Endothelial cell of hepatic sinusoid (primary cell): Measurements from ENCODE around the gene SELENOM.
"Not testable (repeated sequence)": the region's sequence is repeated elsewhere in the genome, so short reads cannot be mapped to it uniquely, and the experiment has no call there.

Experiments
- in situ Hi-C: cut with HindIII; loops from 2 replicates; pipeline ENCODE4 v1.10.0; 2017; ENCODE audit warnings: low sequenced_read_pairs

The SELENOM gene

GRCh38 chr22:31134688-31135087 lies 27.3 kb upstream of the SELENOM start:
- in situ Hi-C loops: no loop called here

GRCh38 chr22:31133911-31134310 lies 26.5 kb upstream of the SELENOM start:
- in situ Hi-C loops: no loop called here

DNA sequence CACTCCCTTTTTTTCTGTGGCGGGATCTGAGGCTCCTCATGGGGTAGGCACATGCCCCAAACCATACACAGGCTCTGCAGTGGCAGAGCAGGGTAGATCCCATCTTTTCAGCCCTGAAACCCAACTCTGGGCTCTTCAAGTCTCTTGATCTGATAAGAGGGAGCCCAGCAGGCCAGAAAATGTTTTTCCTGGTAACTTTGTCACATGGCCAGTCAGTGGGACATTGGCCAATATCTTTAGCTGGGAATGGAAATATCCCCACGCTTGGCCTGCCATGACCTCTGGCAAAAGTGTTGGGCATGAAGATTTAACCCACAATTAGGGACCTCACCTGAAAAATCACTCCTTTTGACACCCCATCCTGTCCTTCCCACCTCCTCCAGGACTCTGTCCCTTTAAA lies 23.5 kb upstream of the SELENOM start:
- in situ Hi-C loops: no loop called here

DNA sequence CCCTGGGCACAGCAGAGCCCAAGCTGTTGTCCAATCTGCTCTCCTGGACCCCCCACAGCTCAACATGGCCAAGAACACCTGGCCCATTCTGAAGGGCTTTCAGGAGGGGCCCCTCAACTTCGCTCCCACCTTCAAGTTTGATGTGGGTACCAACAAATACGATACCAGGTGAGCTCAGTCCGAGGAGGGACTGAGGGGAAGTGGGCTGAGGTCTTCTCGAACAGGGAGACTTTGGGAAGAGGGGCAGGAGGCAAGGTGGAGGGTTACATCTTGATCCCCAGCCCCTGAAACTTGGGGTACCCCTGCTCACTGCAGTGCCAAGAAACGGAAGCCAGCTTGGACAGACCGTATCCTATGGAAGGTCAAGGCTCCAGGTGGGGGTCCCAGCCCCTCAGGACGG lies 20.8 kb upstream of the SELENOM start:
- in situ Hi-C loops: no loop called here

GRCh38 chr22:31127181-31127772 lies 19.9 kb upstream of the SELENOM start:
- in situ Hi-C loops: no loop called here

DNA sequence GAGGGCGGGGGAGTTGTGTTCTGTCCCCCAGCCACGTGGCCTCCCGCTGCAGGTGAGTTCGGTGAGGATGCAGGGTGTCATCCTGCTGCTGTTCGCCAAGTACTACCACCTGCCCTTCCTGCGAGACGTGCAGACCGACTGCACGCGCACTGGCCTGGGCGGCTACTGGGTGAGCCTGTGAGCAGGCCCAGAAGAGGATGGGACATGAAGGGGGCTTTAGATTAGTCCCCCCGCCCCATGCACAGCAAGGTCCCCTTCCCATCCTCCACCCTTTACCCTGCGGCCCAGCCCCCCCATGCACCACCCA lies 19.5 kb upstream of the SELENOM start:
- in situ Hi-C loops: no loop called here

DNA sequence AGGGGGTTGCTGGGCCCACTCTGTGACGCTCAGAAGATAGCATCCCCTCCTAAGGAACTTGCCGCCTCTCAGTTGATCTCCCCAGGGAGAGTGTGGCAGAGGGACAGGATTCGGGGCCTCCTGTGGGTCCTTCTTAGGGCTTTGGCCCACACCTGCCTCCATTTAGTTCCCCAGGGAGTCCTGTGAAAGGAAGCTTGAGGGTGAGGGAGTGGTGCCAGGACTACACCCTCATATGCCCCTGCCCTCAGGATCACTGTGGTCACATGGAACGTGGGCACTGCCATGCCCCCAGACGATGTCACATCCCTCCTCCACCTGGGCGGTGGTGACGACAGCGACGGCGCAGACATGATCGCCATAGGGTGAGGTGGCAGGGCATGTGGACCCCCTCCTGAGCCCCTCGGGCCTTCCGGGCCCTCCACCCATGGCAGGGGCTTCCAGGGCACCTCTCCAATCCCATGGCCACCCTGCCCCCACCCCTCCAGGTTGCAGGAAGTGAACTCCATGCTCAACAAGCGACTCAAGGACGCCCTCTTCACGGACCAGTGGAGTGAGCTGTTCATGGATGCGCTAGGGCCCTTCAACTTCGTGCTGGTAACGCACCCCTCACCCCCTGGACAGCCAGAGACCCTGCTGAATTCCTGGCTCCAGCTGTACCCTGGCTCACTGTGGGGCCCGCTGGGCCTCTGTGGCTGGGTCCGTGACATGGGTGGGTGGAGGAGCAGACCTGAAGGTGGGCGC lies 18.9 kb upstream of the SELENOM start:
- in situ Hi-C loops: no loop called here

DNA sequence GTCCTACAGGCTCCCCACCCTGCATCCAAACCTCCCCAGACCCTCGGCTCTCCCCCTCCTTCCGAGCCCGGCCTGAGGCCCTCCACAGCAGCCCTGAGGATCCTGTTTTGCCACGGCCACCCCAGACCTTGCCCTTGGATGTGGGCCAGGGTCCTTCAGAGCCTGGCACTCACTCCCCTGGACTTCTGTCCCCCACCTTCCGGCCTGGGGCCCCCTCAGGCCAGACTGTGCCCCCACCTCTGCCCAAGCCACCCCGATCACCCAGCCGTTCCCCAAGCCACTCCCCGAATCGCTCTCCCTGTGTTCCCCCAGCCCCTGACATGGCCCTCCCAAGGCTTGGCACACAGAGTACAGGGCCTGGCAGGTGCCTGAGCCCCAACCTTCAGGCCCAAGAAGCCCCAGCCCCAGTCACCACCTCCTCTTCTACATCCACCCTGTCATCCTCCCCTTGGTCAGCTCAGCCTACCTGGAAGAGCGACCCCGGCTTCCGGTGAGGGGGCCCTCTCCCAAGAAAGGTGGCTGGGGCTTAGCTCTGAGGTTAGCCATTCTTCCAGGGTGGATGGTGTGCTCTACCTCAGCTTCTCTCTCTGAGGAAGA lies 18.3 kb upstream of the SELENOM start:
- in situ Hi-C loops: no loop called here

- in situ Hi-C loops: no loop called here
Measured at GRCh38 chr22:31124811-31125465, 17.6 kb upstream of the SELENOM start.

- in situ Hi-C loops: no loop called here
Measured at GRCh38 chr22:31124290-31124689, 16.9 kb upstream of the SELENOM start.

DNA sequence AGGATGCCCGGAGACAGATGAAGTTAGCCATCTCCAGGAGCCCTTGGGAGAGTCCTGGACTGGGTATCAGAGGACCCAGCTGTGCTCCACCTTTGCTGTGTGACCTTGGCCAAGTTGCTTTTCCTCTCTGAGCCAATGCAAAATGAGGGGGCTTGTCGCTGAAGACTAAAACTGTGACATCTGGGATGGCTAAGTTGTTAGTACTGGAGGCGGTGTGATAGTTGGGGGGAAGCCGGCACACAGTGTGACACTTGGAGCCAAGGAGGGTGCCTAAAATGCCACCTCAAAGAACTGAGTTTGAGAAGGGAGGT lies 15.9 kb upstream of the SELENOM start:
- in situ Hi-C loops: no loop called here

DNA sequence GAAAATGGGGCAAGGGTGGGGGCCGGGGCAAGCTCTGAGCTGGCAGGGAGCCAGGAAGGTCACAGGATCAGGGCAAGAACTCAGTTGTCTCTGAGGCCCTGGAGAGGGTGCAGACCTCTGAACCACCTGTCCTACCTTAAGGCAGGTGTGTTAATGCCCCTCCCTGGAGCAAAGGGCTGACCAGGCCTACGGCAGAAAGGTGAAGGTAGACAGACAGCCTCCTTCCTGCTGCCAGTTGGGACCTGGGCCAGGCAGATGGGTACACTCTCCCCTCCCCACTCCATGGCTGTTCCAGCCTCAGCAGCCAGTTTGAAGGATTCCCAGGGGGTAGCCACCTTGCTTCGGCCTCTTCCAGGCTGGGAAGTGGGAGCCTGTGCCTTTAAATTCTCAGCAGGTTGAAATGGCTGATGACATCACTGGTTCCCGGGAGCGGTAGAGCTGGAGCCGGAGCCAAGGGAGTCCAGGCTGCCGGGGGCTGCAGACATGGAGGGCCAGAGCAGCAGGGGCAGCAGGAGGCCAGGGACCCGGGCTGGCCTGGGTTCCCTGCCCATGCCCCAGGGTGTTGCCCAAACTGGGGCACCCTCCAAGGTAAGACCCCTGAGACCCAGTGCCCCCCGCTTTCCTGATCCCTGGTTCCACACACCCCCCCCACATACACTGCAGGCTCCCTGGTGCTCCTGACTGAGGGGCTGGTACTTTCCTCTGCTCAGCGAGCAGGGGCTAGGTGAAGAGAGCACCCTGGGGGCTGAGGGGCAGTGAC lies 15.3 kb upstream of the SELENOM start, which contains the start of gene INPP5J:
TSS of gene INPP5J (plus strand) at position 435 of the 760 bp plus-strand sequence. CDS start at position 484, 49 bp downstream.
- in situ Hi-C loops: no loop called here

DNA sequence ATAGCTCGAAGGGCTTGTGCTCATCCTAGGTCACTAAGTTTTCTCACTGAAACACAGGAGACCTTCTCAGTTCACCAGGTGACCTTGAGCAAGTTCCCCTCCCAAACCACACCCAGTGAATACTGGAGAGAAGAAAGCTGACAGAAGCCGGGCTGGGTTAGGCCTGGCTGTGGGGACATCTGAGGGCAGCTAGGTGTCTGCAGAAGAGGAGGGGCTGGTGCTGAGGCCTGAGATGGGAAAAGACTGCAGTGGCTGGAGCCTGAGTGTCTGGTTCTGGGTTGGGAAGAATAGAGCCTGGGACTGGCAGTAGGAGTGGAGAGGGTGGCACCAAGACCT lies 14.8 kb upstream of the SELENOM start:
- in situ Hi-C loops: no loop called here

- in situ Hi-C loops: no loop called here
Measured at GRCh38 chr22:31121403-31121802, 14.0 kb upstream of the SELENOM start.

- in situ Hi-C loops: no loop called here
Measured at GRCh38 chr22:31120642-31121041, 13.3 kb upstream of the SELENOM start.

GRCh38 chr22:31120230-31120629 lies 12.9 kb upstream of the SELENOM start:
- in situ Hi-C loops: no loop called here

- in situ Hi-C loops: loop anchor here (5.0 kb wide), 4 partner anchors 53 to 213 kb away; no protein-coding TSS in a partner anchor
Measured at GRCh38 chr22:31119026-31119717, 11.8 kb upstream of the SELENOM start.

DNA sequence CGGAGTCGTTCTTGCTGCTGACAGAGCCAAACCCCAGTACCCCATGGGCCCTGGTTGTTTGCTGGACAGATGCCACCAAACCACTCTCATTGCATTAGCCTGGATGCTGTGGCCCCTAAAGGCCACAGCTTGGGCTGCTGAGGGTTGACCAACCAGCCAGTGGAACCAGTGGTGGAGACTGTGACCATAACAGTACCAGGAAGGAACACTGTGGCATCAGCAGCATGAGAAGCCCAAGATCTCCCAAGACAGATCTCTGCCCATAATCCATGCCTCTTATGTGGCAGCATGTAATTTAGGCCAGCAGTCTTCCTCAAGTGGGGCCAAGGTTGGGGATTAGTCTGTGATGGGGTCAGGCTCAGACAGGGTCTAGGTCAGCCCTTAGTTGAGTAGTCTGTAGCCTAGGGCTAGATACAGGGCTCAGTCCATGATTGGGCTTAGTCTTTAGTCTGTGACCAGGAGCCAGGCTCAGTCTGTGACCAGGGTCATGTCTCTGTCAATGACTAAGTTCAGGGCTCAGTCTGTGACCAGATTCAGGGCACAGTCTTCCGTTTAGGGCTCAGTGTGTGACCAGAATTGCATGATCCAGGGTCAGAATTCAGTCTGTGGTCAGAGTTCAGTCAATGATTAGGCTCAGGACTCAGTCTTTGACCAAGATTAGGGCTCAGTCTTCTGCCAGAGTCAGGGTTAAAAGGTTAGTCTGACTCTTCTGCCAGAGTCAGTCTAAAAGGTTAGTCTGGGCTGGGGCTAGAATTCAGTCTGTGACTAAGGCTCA lies 10.9 kb upstream of the SELENOM start:
- in situ Hi-C loops: loop anchor here (5.0 kb wide), 4 partner anchors 54 to 214 kb away; no protein-coding TSS in a partner anchor

DNA sequence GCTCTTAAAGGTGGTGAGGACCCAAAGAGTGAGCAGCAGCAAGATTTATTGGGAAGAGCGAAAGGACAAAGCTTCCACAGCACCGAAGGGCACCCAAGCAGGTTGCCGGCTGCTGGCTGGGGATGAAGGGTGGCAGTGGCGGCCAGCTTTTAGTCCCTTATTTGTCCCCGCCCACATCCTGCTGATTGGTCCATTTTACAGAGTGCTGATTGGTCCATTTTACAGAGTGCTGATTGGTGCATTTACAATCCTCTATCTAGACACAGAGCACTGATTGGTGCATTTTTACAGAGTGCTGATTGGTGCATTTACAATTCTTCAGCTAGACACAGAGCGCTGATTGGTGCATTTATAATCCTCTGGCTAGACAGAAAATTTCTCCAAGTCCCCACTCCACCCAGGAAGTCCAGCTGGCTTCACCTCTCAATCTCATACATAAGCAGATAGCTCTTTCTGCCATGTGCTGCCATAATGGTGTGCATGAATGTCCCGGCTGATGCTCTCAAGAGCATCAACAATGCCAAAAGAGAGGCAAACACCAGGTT lies 5.3 kb upstream of the SELENOM start:
- in situ Hi-C loops: not testable (repeated sequence)

DNA sequence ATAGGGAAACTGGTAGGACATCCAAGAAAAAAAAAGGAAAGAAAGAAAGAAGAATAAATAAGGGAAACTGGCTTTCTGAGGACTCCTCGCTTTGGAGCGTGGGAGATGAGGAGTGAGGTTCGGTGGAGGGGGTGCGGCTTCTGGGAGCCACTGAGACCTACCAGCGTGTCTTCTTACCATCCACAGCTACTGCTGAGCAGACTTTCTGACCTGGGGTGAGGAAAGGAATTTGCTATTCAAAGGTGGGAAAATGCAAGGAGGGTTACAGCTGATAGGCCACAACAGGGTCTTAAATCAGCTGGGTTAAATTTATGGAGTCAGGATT lies 488 bp upstream of the SELENOM start:
- in situ Hi-C loops: no loop called here
